ENCODE results near the gene PIGM.

- TF ChIP-seq CTCF (IDR thresholded peaks at IDR 0.05; ENCODE audit: insufficient read depth, low read length, poor library complexity, severe bottlenecking): no peak
- TF ChIP-seq EZH2phosphoT487 (conservative IDR thresholded peaks at IDR 0.05; ENCODE audit: low read length): no peak
These were observed 6.5 kb downstream of the PIGM start for GRCh38 chr1:160025314-160025713.
